SK-N-SH treated with all-trans-retinoic acid at 6 μM for 48 hours (cell line): ENCODE data around the gene SMIM41.

Experiments used
- ATAC-seq: fragments of 200-7000 bp; cut with Tn5 transposase; 3 replicates; pipeline ENCODE4 v1.9.1; 2020; ENCODE audit warnings: mild to moderate bottlenecking, moderate library complexity
- ARNTL ChIP-seq: fragments of 450-650 bp; formaldehyde crosslinking; IDR thresholded peaks from 2 replicates; pipeline ENCODE4 v1.5.0; 2020; ENCODE audit warnings: low read depth, mild to moderate bottlenecking, moderate library complexity, borderline replicate concordance
- BACH2 ChIP-seq: fragments of 250-450 bp; sonication (Bioruptor Pico); IDR thresholded peaks from 2 replicates; pipeline ENCODE4 v1.9.0; 2021; ENCODE audit warnings: mild to moderate bottlenecking, borderline replicate concordance
- CREB5 ChIP-seq: fragments of 250-450 bp; sonication (Bioruptor Pico); IDR thresholded peaks from 2 replicates; pipeline ENCODE4 v1.5.1; 2020; ENCODE audit warnings: low read depth, mild to moderate bottlenecking, moderate library complexity
- CSDC2 ChIP-seq: fragments of 250-450 bp; sonication (Bioruptor Pico); IDR thresholded peaks from 2 replicates; pipeline ENCODE4 v1.5.0; 2020; ENCODE audit warnings: mild to moderate bottlenecking, moderate library complexity
- CSRNP3 ChIP-seq: fragments of 250-450 bp; sonication (Bioruptor Pico); IDR thresholded peaks from 2 replicates; pipeline ENCODE4 v1.5.1; 2021; ENCODE audit warnings: mild to moderate bottlenecking, moderate library complexity
- ESRRG ChIP-seq: fragments of 250-450 bp; sonication (Bioruptor Pico); IDR thresholded peaks from 2 replicates; pipeline ENCODE4 v1.6.1; 2021; ENCODE audit warnings: mild to moderate bottlenecking
- GLIS3 ChIP-seq: fragments of 250-450 bp; sonication (Bioruptor Pico); IDR thresholded peaks from 2 replicates; pipeline ENCODE4 v1.5.0; 2020; ENCODE audit warnings: mild to moderate bottlenecking, moderate library complexity
- ISL1 ChIP-seq: fragments of 250-450 bp; sonication (Bioruptor Pico); IDR thresholded peaks from 2 replicates; pipeline ENCODE4 v2.1.2; 2022; ENCODE audit warnings: mild to moderate bottlenecking, moderate library complexity
- OSR1 ChIP-seq: fragments of 250-450 bp; sonication (Bioruptor Pico); IDR thresholded peaks from 2 replicates; pipeline ENCODE4 v1.8.0; 2022; ENCODE audit warnings: moderate library complexity, mild to moderate bottlenecking, inconsistent platforms
- PATZ1 ChIP-seq: fragments of 250-450 bp; sonication (Bioruptor Pico); IDR thresholded peaks from 2 replicates; pipeline ENCODE4 v1.8.0; 2020; ENCODE audit warnings: mild to moderate bottlenecking, moderate library complexity, borderline replicate concordance
- POU6F1 ChIP-seq: fragments of 250-450 bp; sonication (Bioruptor Pico); IDR thresholded peaks from 2 replicates; pipeline ENCODE4 v1.8.0; 2021; ENCODE audit warnings: low read depth, mild to moderate bottlenecking, moderate library complexity, borderline replicate concordance
- PPARA ChIP-seq: fragments of 250-450 bp; sonication (Bioruptor Pico); IDR thresholded peaks from 2 replicates; pipeline ENCODE4 v1.5.0; 2020; ENCODE audit warnings: mild to moderate bottlenecking, borderline replicate concordance
- RARB ChIP-seq: fragments of 250-450 bp; sonication (Bioruptor Pico); IDR thresholded peaks from 2 replicates; pipeline ENCODE4 v1.8.0; 2021; ENCODE audit warnings: mild to moderate bottlenecking, moderate library complexity
- TCF4 ChIP-seq: fragments of 250-450 bp; sonication (Bioruptor Pico); IDR thresholded peaks from 2 replicates; pipeline ENCODE4 v1.8.0; 2021; ENCODE audit warnings: mild to moderate bottlenecking, moderate library complexity, borderline replicate concordance
- TOX ChIP-seq: fragments of 250-450 bp; sonication (Bioruptor Pico); IDR thresholded peaks from 2 replicates; pipeline ENCODE4 v1.8.0; 2021; ENCODE audit warnings: mild to moderate bottlenecking, moderate library complexity, borderline replicate concordance
- TSHZ2 ChIP-seq: fragments of 250-450 bp; sonication (Bioruptor Pico); IDR thresholded peaks from 2 replicates; pipeline ENCODE4 v1.5.0; 2020; ENCODE audit warnings: mild to moderate bottlenecking, moderate library complexity
- ZC3H10 ChIP-seq: fragments of 250-450 bp; sonication (Bioruptor Pico); IDR thresholded peaks from 2 replicates; pipeline ENCODE4 v1.5.1; 2021; ENCODE audit warnings: mild to moderate bottlenecking, moderate library complexity
- ZFP30 ChIP-seq: fragments of 450-650 bp; formaldehyde crosslinking; IDR thresholded peaks from 2 replicates; pipeline ENCODE4 v1.5.0; 2022; ENCODE audit warnings: mild to moderate bottlenecking, moderate library complexity
- ZNF565 ChIP-seq: fragments of 450-650 bp; formaldehyde crosslinking; conservative IDR thresholded peaks from 2 replicates; pipeline ENCODE4 v1.5.0; 2020; ENCODE audit warnings: low read depth, mild to moderate bottlenecking, moderate library complexity
- ZNF70 ChIP-seq: fragments of 450-650 bp; formaldehyde crosslinking; IDR thresholded peaks from 2 replicates; pipeline ENCODE4 v1.5.0; 2020; ENCODE audit warnings: mild to moderate bottlenecking, moderate library complexity
- ZNF8 ChIP-seq: fragments of 450-650 bp; formaldehyde crosslinking; IDR thresholded peaks from 2 replicates; pipeline ENCODE4 v1.5.0; 2020; ENCODE audit warnings: mild to moderate bottlenecking, moderate library complexity

Gene SMIM41

GRCh38 chr12:52053536-52054209 lies 25.8 kb upstream of the SMIM41 start:
- no peak for TF ChIP-seq RARB (CRISPR knock-in tag)
- TF ChIP-seq TOX: no peak
- TF ChIP-seq CSDC2 (CRISPR knock-in tag): no peak
- ATAC-seq: no peak

- no peak for TF ChIP-seq ESRRG (CRISPR knock-in tag)
- no peak for TF ChIP-seq CREB5 (CRISPR knock-in tag)
- no peak for TF ChIP-seq PATZ1 (CRISPR knock-in tag)
- TF ChIP-seq ZC3H10: no peak
- no peak for TF ChIP-seq ISL1 (CRISPR knock-in tag)
- TF ChIP-seq CSRNP3 (CRISPR knock-in tag): no peak
- TF ChIP-seq TOX: no peak
- no peak for TF ChIP-seq TCF4 (CRISPR knock-in tag)
- TF ChIP-seq POU6F1 (CRISPR knock-in tag): no peak
- TF ChIP-seq TSHZ2 (CRISPR knock-in tag): no peak
- TF ChIP-seq ZFP30 (CRISPR knock-in tag): no peak
- TF ChIP-seq ZNF70 (CRISPR knock-in tag): no peak
- TF ChIP-seq RARB (CRISPR knock-in tag): no peak
- no peak for TF ChIP-seq BACH2
- no peak for TF ChIP-seq ZNF8 (CRISPR knock-in tag)
- no peak for TF ChIP-seq CSDC2 (CRISPR knock-in tag)
- TF ChIP-seq PPARA: no peak
- TF ChIP-seq ZNF565 (CRISPR knock-in tag): no peak
- no peak for TF ChIP-seq GLIS3 (CRISPR knock-in tag)
- ATAC-seq: no peak
These were observed 25.2 kb upstream of the SMIM41 start for GRCh38 chr12:52054231-52054832.

GRCh38 chr12:52054833-52055730 lies 24.4 kb upstream of the SMIM41 start:
- no peak for ATAC-seq
- no peak for TF ChIP-seq CSDC2 (CRISPR knock-in tag)
- no peak for TF ChIP-seq CREB5 (CRISPR knock-in tag)
- no peak for TF ChIP-seq ZNF565 (CRISPR knock-in tag)
- no peak for TF ChIP-seq OSR1 (CRISPR knock-in tag)
- no peak for TF ChIP-seq CSRNP3 (CRISPR knock-in tag)
- TF ChIP-seq ARNTL (CRISPR knock-in tag): no peak
- no peak for TF ChIP-seq ISL1 (CRISPR knock-in tag)
- no peak for TF ChIP-seq RARB (CRISPR knock-in tag)
- TF ChIP-seq ZC3H10: no peak
- no peak for TF ChIP-seq POU6F1 (CRISPR knock-in tag)
- no peak for TF ChIP-seq TOX
